H54 (cell line): ENCODE data around the gene APPL2.
A peak's percentile ranks its signal among the peaks of the same experiment; 100 is the strongest.
"Not testable (repeated sequence)": the region's sequence is repeated elsewhere in the genome, so short reads cannot be mapped to it uniquely, and the experiment has no call there.

Experiments used
- DNase-seq: peaks from one replicate; pipeline ENCODE4 v3.0.0; 2011; ENCODE audit warnings: low spot score, mixed read lengths; ENCODE audit not compliant: insufficient read length
- FAIRE-seq: peaks from 3 replicates; lab custom pipeline; 2011; peaks lifted over from hg19 to GRCh38; lab: Jason Lieb, UNC
- POLR2A ChIP-seq: IDR thresholded peaks from 2 replicates; pipeline ENCODE4 v1.6.1; 2011; ENCODE audit warnings: low read depth, mild to moderate bottlenecking, low read length

Gene APPL2

GRCh38 chr12:105205322-105206048 is 30.5 kb downstream of the APPL2 start:
- DNase-seq (no peak), FAIRE-seq (no peak)
- TF ChIP-seq POLR2A: no peak

- no peak for TF ChIP-seq POLR2A
- peak; percentile 53 for FAIRE-seq
- peak; percentile 15 for DNase-seq
These were observed 31.1 kb downstream of the APPL2 start for GRCh38 chr12:105204916-105205315.

GRCh38 chr12:105204127-105204526 is 31.8 kb downstream of the APPL2 start:
- DNase-seq: no peak
- FAIRE-seq: no peak
- no peak for TF ChIP-seq POLR2A

- no peak for TF ChIP-seq POLR2A
- DNase-seq: no peak
- FAIRE-seq: no peak
These were observed 33.8 kb downstream of the APPL2 start for GRCh38 chr12:105202202-105202601.

GRCh38 chr12:105201299-105201698 is 34.7 kb downstream of the APPL2 start:
- no peak for DNase-seq
- no peak for TF ChIP-seq POLR2A
- FAIRE-seq: no peak

- FAIRE-seq (no peak), DNase-seq (no peak)
- TF ChIP-seq POLR2A: no peak
These were observed 35.6 kb downstream of the APPL2 start for GRCh38 chr12:105200385-105200784.

- DNase-seq: no peak
- no peak for TF ChIP-seq POLR2A
- FAIRE-seq: no peak
These were observed 37.0 kb downstream of the APPL2 start for GRCh38 chr12:105198961-105199360.

GRCh38 chr12:105196090-105196489 is 39.9 kb downstream of the APPL2 start:
- FAIRE-seq (no peak), DNase-seq (no peak)
- TF ChIP-seq POLR2A: no peak

GRCh38 chr12:105194947-105195346 is 41.0 kb downstream of the APPL2 start:
- FAIRE-seq (no peak), DNase-seq (no peak)
- no peak for TF ChIP-seq POLR2A

- DNase-seq (no peak), FAIRE-seq (no peak)
- no peak for TF ChIP-seq POLR2A
These were observed 43.2 kb downstream of the APPL2 start for GRCh38 chr12:105192624-105193225.

- DNase-seq: no peak
- TF ChIP-seq POLR2A: no peak
- no peak for FAIRE-seq
These were observed 45.4 kb downstream of the APPL2 start for GRCh38 chr12:105190530-105190929.

GRCh38 chr12:105189293-105189692 is 46.7 kb downstream of the APPL2 start:
- no peak for TF ChIP-seq POLR2A
- DNase-seq (no peak), FAIRE-seq (no peak)

GRCh38 chr12:105183976-105184375 is 52.0 kb downstream of the APPL2 start:
- FAIRE-seq, DNase-seq: not testable (repeated sequence)

GRCh38 chr12:105183406-105183805 is 52.6 kb downstream of the APPL2 start:
- DNase-seq, FAIRE-seq: not testable (repeated sequence)

- DNase-seq, FAIRE-seq: not testable (repeated sequence)
These were observed 56.9 kb downstream of the APPL2 start for GRCh38 chr12:105179114-105179513.
